Endothelial cell of umbilical vein (primary cell): ENCODE results near the gene SSPN. TPM values are rescaled to one million over a fixed set of nuclear protein-coding genes. Genes with fewer than 3 reads are reported as not detected.

Source experiments
- BruUV-seq: library from RNA; stranded (reverse); fragments of 400-500 nt; replicated peaks from 2 replicates; lab custom pipeline; 2021; lab: Mats Ljungman, UMichigan
- CTCF ChIA-PET: fragments of 300-600, 350-600 bp; sonication (Branson Sonifier 250); formaldehyde crosslinking; loops from one replicate; lab custom pipeline; 2021; ENCODE audit warnings: antibody characterized with exemption, inconsistent platforms; lab: Charles Lee
- POLR2A ChIA-PET: fragments of 300-600, 350-600 bp; sonication (Branson Sonifier 250); formaldehyde crosslinking; loops from one replicate; lab custom pipeline; 2021; ENCODE audit warnings: antibody characterized with exemption, inconsistent platforms; lab: Charles Lee
- DNase-seq: peaks from one replicate; pipeline ENCODE4 v3.0.0-alpha.2; 2011; ENCODE audit warnings: low read depth, low spot score
- FAIRE-seq: peaks from 2 replicates; lab custom pipeline; 2011; peaks lifted over from hg19 to GRCh38; lab: Jason Lieb, UNC
- H2AFZ ChIP-seq: 2 replicates; pipeline ENCODE4 v1.6.0; 2012; ENCODE audit warnings: low read depth, low read length, control low read depth, inconsistent platforms
- H3K27ac ChIP-seq: 2 replicates; pipeline ENCODE4 v1.5.1; 2011; ENCODE audit warnings: low read depth, mild to moderate bottlenecking, control low read depth, low read length, moderate library complexity; ENCODE audit not compliant: insufficient read depth
- H3K27me3 ChIP-seq, 2 experiments: 2 replicates each; pipeline versions ENCODE4 v1.6.0 to v1.6.1; 2011; ENCODE audit warnings: low read length in 2 of 2, mixed read lengths in 1 of 2; ENCODE audit not compliant: control insufficient read depth in 2 of 2, insufficient read depth in 2 of 2
- H3K36me3 ChIP-seq, 2 experiments: 2 replicates in 1 of 2; 3 replicates in 1 of 2; pipeline ENCODE4 v1.5.1; 2011; ENCODE audit warnings: low read length in 2 of 2, mild to moderate bottlenecking in 1 of 2, moderate library complexity in 1 of 2; ENCODE audit not compliant: control insufficient read depth in 2 of 2, insufficient read depth in 2 of 2; ENCODE audit errors: extremely low read depth in 1 of 2
- H3K4me1 ChIP-seq: 3 replicates; pipeline ENCODE4 v1.5.1; 2011; ENCODE audit warnings: mild to moderate bottlenecking, low read length; ENCODE audit not compliant: control insufficient read depth, insufficient read depth; ENCODE audit errors: extremely low read depth
- H3K4me2 ChIP-seq: 2 replicates; pipeline ENCODE4 v1.6.1; 2011; ENCODE audit warnings: low read length, control low read depth, mixed read lengths; ENCODE audit not compliant: insufficient read depth
- H3K4me3 ChIP-seq, 3 experiments: fragments of 200-600 bp in 1 of 3; sonication (generic), shearing (Covaris generic) in 1 of 3; replicated peaks in 1 of 3; 2 replicates each; pipeline ENCODE4 v1.5.1; 2011 to 2016; ENCODE audit warnings: control low read depth in 3 of 3, low read length in 3 of 3, mild to moderate bottlenecking in 2 of 3, inconsistent platforms in 1 of 3, low read depth in 1 of 3, moderate library complexity in 1 of 3; ENCODE audit not compliant: insufficient read depth in 1 of 3
- H3K79me2 ChIP-seq: 2 replicates; pipeline ENCODE4 v1.6.0; 2012; ENCODE audit warnings: low read length, inconsistent platforms; ENCODE audit not compliant: control insufficient read depth, insufficient read depth
- H3K9ac ChIP-seq: replicated peaks from 2 replicates; pipeline ENCODE3; 2011; ENCODE audit warnings: low read length, control low read depth; ENCODE audit not compliant: insufficient read depth; ENCODE audit errors: extremely low read depth
- H3K9me1 ChIP-seq: replicated peaks from 3 replicates; pipeline ENCODE4 v1.6.0; 2011; ENCODE audit warnings: mild to moderate bottlenecking, low read length; ENCODE audit not compliant: control insufficient read depth, insufficient read depth; ENCODE audit errors: extremely low read depth
- H3K9me3 ChIP-seq: replicated peaks from 2 replicates; pipeline ENCODE4 v1.5.1; 2012; ENCODE audit warnings: low read length, inconsistent platforms; ENCODE audit not compliant: control insufficient read depth, insufficient read depth
- H4K20me1 ChIP-seq: replicated peaks from 2 replicates; pipeline ENCODE3; 2011; ENCODE audit warnings: mild to moderate bottlenecking, low read length; ENCODE audit not compliant: control insufficient read depth, insufficient read depth; ENCODE audit errors: extremely low read depth
- CTCF ChIP-seq, 2 donors: IDR thresholded peaks; 1 replicate in 1 of 2; 2 replicates in 1 of 2; pipeline ENCODE4 v1.5.1; 2011; ENCODE audit warnings: low read length in 2 of 2, mild to moderate bottlenecking in 2 of 2, moderate library complexity in 2 of 2, control low read depth in 1 of 2, inconsistent platforms in 1 of 2, low read depth in 1 of 2; ENCODE audit not compliant: insufficient read depth in 1 of 2; ENCODE audit errors: extremely low read depth in 1 of 2
- EZH2 ChIP-seq: IDR thresholded peaks from 2 replicates; pipeline ENCODE4 v1.6.1; 2012; ENCODE audit warnings: borderline replicate concordance, low read depth, mild to moderate bottlenecking, moderate library complexity, low read length, inconsistent platforms; ENCODE audit not compliant: severe bottlenecking
- FOS ChIP-seq: IDR thresholded peaks from 2 replicates; pipeline ENCODE4 v1.6.1; 2011; ENCODE audit warnings: mild to moderate bottlenecking, low read length, moderate library complexity, borderline replicate concordance; ENCODE audit not compliant: insufficient read depth
- GATA2 ChIP-seq: IDR thresholded peaks from 2 replicates; pipeline ENCODE4 v1.7.0; 2011; ENCODE audit warnings: low read depth, mild to moderate bottlenecking, moderate library complexity, mixed read lengths, low read length; ENCODE audit not compliant: insufficient read length, insufficient read depth
- JUN ChIP-seq: IDR thresholded peaks from 2 replicates; pipeline ENCODE4 v1.6.1; 2011; ENCODE audit warnings: borderline replicate concordance, low read depth; ENCODE audit not compliant: insufficient read length, insufficient read depth
- MAX ChIP-seq: IDR thresholded peaks from 2 replicates; pipeline ENCODE4 v1.6.1; 2011; ENCODE audit not compliant: insufficient read depth, insufficient read length
- POLR2AphosphoS5 ChIP-seq: IDR thresholded peaks from 2 replicates; pipeline ENCODE4 v1.6.1; 2012; ENCODE audit warnings: low read depth, mild to moderate bottlenecking, control low read depth, low read length, moderate library complexity; ENCODE audit not compliant: insufficient read depth
- dilution Hi-C: fragments of 300-500 bp; cut with MboI; formaldehyde crosslinking; loops from one replicate; pipeline ENCODE4 v1.15.0; 2019; ENCODE audit warnings: low sequenced_read_pairs; ENCODE audit not compliant: extremely low pct_ligation_motif_present
- intact Hi-C: fragments of 100-400 bp; cut with micrococcal nuclease; formaldehyde crosslinking; loops from one replicate; pipeline ENCODE4 v1.10.0; 2022
- polyA plus RNA-seq, 4 experiments: library from polyadenylated mRNA; depleted of rRNA in 3 of 4; stranded (reverse) in 3 of 4; unstranded in 1 of 4; fragments of >200 nt; gene quantifications; 2 replicates each; pipeline versions ENCODE4 v1.2.1 to v1.2.3, GENCODE V29; 2011 to 2012; ENCODE audit warnings: missing spikeins in 1 of 4
- total RNA-seq: library from RNA; stranded (reverse); gene quantifications from 2 replicates; pipeline ENCODE4 v1.2.3, GENCODE V29; 2021

Gene SSPN
- total and polyA plus RNA-seq, 2 donors (not counting 3 experiments of a cell fraction or from before 2014, with no cell fraction given) = 1.3 to 2.1 TPM

DNA sequence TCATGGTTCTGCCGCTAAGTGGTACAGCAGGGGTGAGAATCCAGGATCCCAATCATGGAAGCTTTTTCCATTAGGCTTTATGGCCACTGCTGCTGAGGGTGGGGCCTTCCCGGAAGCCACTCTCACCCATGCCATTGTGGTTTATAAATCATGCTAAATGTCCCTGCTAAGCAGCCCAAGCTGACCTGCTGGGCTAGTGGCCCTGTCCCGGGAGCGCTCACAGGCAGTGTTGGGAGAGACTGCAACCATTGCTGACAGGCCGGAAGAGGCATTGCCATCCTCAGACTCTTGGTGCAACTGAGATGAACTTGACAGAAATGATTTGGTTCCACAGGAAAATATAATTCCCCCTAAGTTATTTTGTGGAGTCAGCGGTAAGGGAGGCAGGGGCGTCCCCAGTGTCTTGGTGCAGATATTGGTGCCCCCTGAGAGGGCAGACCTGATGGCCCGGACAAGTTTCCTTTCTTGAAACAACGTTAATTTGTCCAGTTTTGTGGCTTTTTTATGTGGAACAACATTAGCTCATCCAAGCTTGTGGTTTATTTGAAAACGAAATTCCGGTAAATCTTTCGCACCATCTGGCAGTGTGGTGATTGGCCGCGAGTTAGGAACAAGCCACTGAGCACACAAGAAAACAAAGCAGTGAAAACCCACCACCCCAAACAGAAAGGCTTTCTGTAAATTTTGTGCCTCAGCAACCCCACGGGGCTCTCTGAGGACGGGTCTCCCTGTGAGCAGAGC, 82.3 kb downstream of the SSPN start:
- H3K4me2 ChIP-seq = no peak overlapping the region
- no peaks in the 10 kb centered on the region for H3K27me3 ChIP-seq
- TF ChIP-seq JUN (no peak), EZH2 (no peak), GATA2 (no peak), CTCF (IDR thresholded peaks at IDR 0.05; ENCODE audit: extremely low read depth in 1 of 2, insufficient read depth in 1 of 2, low read depth in 1 of 2, low read length in 2 of 2) (no peak), MAX (no peak), POLR2AphosphoS5 (no peak), FOS (no peak)
- H4K20me1 ChIP-seq = no peaks in the 10 kb centered on the region
- peaks cover 27% of the 10 kb centered on the region for H3K4me1 ChIP-seq
- no peaks in the 10 kb centered on the region for H3K36me3 ChIP-seq
- H3K79me2 ChIP-seq = no peaks in the 10 kb centered on the region
- intact Hi-C loops (loop anchor here (10.0 kb wide), 1 partner anchor 417 kb away; no protein-coding TSS in a partner anchor), dilution Hi-C loops (no loop called here)
- no peak for DNase-seq
- H3K9ac ChIP-seq = no peak overlapping the region
- no peak for FAIRE-seq
- no peak overlapping the region for H3K27ac ChIP-seq
- ChIA-PET POLR2A (interaction anchor here (1.4 kb wide), 1 partner anchor 11 kb away, joined by 3 read pairs; no protein-coding TSS in a partner anchor), CTCF (interaction anchor here (1.3 kb wide), 1 partner anchor 19 kb away, joined by 7 read pairs; no protein-coding TSS in a partner anchor)
- no peaks in the 10 kb centered on the region for H3K9me3 ChIP-seq
- no TSS peak for BruUV-seq
- no peak overlapping the region for H3K4me3 ChIP-seq
- no peak overlapping the region for H2AFZ ChIP-seq
- no peaks in the 10 kb centered on the region for H3K9me1 ChIP-seq
